Measurements from ENCODE around the gene NCOA6.
A peak's percentile ranks its signal among the peaks of the same experiment; 100 is the strongest.
"Not testable (repeated sequence)": the region's sequence is repeated elsewhere in the genome, so short reads cannot be mapped to it uniquely, and the experiment has no call there.

The NCOA6 gene

GRCh38 chr20:34717230-34718095, 108.0 kb downstream of the NCOA6 start:
- DNase-seq: no peak

GRCh38 chr20:34716921-34717229, 108.6 kb downstream of the NCOA6 start:
- no peak for DNase-seq

GRCh38 chr20:34715384-34715783, 110.1 kb downstream of the NCOA6 start:
- no peak for DNase-seq

GRCh38 chr20:34713944-34714515, 111.4 kb downstream of the NCOA6 start:
- not testable (repeated sequence) for DNase-seq

- no peak for DNase-seq
Measured at GRCh38 chr20:34713194-34713943, 112.1 kb downstream of the NCOA6 start.

GRCh38 chr20:34712525-34713192, 112.8 kb downstream of the NCOA6 start:
- no peak for DNase-seq

- DNase-seq: no peak
Measured at GRCh38 chr20:34711813-34712430, 113.5 kb downstream of the NCOA6 start.

- no peak for DNase-seq
Measured at GRCh38 chr20:34710861-34711574, 114.4 kb downstream of the NCOA6 start.

- DNase-seq: no peak
Measured at GRCh38 chr20:34710568-34710839, 114.9 kb downstream of the NCOA6 start.

- DNase-seq: peak; percentile 51
Measured at GRCh38 chr20:34709831-34710567, 115.5 kb downstream of the NCOA6 start.

- DNase-seq: peak; percentile 55
Measured at GRCh38 chr20:34709044-34709830, 116.2 kb downstream of the NCOA6 start.

- DNase-seq: peak; percentile 31
Measured at GRCh38 chr20:34708621-34709043, 116.8 kb downstream of the NCOA6 start.

GRCh38 chr20:34706912-34707784, 118.3 kb downstream of the NCOA6 start:
- no peak for DNase-seq

- DNase-seq: no peak
Measured at GRCh38 chr20:34706302-34706875, 119.1 kb downstream of the NCOA6 start.

- no peak for DNase-seq
Measured at GRCh38 chr20:34705397-34706301, 119.8 kb downstream of the NCOA6 start.

GRCh38 chr20:34705008-34705396, 120.4 kb downstream of the NCOA6 start:
- DNase-seq: no peak

- peak; percentile 81 for DNase-seq
Measured at GRCh38 chr20:34704177-34705007, 121.1 kb downstream of the NCOA6 start, which contains the start of gene TP53INP2. TP53INP2 (plus strand) TSS chr20:34704344; CDS start chr20:34708740, 4,396 bp downstream.
